Fibroblast of lung (primary cell): Measurements from ENCODE around the gene C17orf58.
"Not testable (repeated sequence)": the region's sequence is repeated elsewhere in the genome, so short reads cannot be mapped to it uniquely, and the experiment has no call there.

Experiments used
- CTCF ChIP-seq, 2 donors: IDR thresholded peaks in 1 of 2; conservative IDR thresholded peaks in 1 of 2; 1 replicate in 1 of 2; 2 replicates in 1 of 2; pipeline ENCODE4 v1.5.1; 2011 to 2012; ENCODE audit warnings: low read length in 2 of 2, control low read depth in 1 of 2, inconsistent platforms in 1 of 2, low read depth in 1 of 2, mild to moderate bottlenecking in 1 of 2
- EZH2 ChIP-seq: IDR thresholded peaks from 2 replicates; pipeline ENCODE4 v1.5.1; 2012; ENCODE audit warnings: low read length, control low read depth, mild to moderate bottlenecking; ENCODE audit errors: missing control alignments

- TF ChIP-seq CTCF (conservative IDR thresholded peaks at IDR 0.05 in 1 of 2, IDR thresholded peaks at IDR 0.05 in 1 of 2; ENCODE audit: low read depth in 1 of 2, low read length in 2 of 2); EZH2: not testable (repeated sequence)
Measured at GRCh38 chr17:67996301-67997171, at the start of gene C17orf58.
